Neural progenitor cell (in vitro differentiated cells): ENCODE data around the gene DCC.

Source experiments
- CTCF ChIP-seq: fragments of 200-600 bp; sonication (generic); IDR thresholded peaks from 2 replicates; pipeline ENCODE4 v1.5.1; 2017; ENCODE audit warnings: antibody characterized with exemption, mild to moderate bottlenecking
- EZH2 ChIP-seq: fragments of 200-600 bp; sonication (generic); IDR thresholded peaks from 2 replicates; pipeline ENCODE4 v1.6.1; 2017; ENCODE audit warnings: antibody characterized with exemption, mild to moderate bottlenecking, moderate library complexity
- EZH2phosphoT487 ChIP-seq: fragments of 200-600 bp; sonication (generic); IDR thresholded peaks from 2 replicates; pipeline ENCODE4 v1.6.1; 2017; ENCODE audit warnings: antibody characterized with exemption

GRCh38 chr18:52341608-52342381 lies 1.8 kb downstream of the DCC start:
- TF ChIP-seq CTCF, result no peak
- peak; percentile 21 for TF ChIP-seq EZH2
- no peak for TF ChIP-seq EZH2phosphoT487
